HL-60 (cell line): ENCODE measurements around the gene TEDC1.

ENCODE experiments used
- DNase-seq, 2 experiments: peaks; one replicate each; pipeline ENCODE4 v3.0.0-alpha.2; 2010 to 2020; ENCODE audit warnings: low read depth in 1 of 2, low spot score in 1 of 2
- H3K27ac ChIP-seq: fragments of 250-450 bp; sonication (Bioruptor Pico); replicated peaks from 2 replicates; pipeline ENCODE4 v1.5.1; 2020; ENCODE audit warnings: mild to moderate bottlenecking, moderate library complexity
- H3K27me3 ChIP-seq: fragments of 250-450 bp; sonication (Bioruptor Pico); 2 replicates; pipeline ENCODE4 v1.5.1; 2021; ENCODE audit warnings: mild to moderate bottlenecking, moderate library complexity; ENCODE audit not compliant: insufficient read depth, poor library complexity, severe bottlenecking
- H3K4me3 ChIP-seq: replicated peaks from 2 replicates; pipeline ENCODE4 v1.5.1; 2011; ENCODE audit warnings: mild to moderate bottlenecking, control low read depth, low read length; ENCODE audit not compliant: insufficient read depth
- GABPA ChIP-seq: IDR thresholded peaks from 2 replicates; pipeline ENCODE4 v1.6.1; 2012; ENCODE audit warnings: low read depth
- POLR2AphosphoS5 ChIP-seq: IDR thresholded peaks from 2 replicates; pipeline ENCODE4 v1.6.1; 2012; ENCODE audit warnings: low read depth
- SPI1 ChIP-seq: IDR thresholded peaks from 2 replicates; pipeline ENCODE4 v1.6.1; 2012; ENCODE audit warnings: low read depth, mild to moderate bottlenecking, borderline replicate concordance
- TF ChIP-seq, protein P1 (sequence below): IDR thresholded peaks from 2 replicates; pipeline ENCODE4 v1.6.1; 2012; ENCODE audit warnings: low read depth; ENCODE audit not compliant: insufficient replicate concordance
- TF ChIP-seq, protein P2 (sequence below): IDR thresholded peaks from one replicate; pipeline ENCODE4 v1.5.1; 2011; ENCODE audit warnings: low read length, control low read depth, inconsistent platforms; ENCODE audit not compliant: insufficient read depth

Gene TEDC1

DNA sequence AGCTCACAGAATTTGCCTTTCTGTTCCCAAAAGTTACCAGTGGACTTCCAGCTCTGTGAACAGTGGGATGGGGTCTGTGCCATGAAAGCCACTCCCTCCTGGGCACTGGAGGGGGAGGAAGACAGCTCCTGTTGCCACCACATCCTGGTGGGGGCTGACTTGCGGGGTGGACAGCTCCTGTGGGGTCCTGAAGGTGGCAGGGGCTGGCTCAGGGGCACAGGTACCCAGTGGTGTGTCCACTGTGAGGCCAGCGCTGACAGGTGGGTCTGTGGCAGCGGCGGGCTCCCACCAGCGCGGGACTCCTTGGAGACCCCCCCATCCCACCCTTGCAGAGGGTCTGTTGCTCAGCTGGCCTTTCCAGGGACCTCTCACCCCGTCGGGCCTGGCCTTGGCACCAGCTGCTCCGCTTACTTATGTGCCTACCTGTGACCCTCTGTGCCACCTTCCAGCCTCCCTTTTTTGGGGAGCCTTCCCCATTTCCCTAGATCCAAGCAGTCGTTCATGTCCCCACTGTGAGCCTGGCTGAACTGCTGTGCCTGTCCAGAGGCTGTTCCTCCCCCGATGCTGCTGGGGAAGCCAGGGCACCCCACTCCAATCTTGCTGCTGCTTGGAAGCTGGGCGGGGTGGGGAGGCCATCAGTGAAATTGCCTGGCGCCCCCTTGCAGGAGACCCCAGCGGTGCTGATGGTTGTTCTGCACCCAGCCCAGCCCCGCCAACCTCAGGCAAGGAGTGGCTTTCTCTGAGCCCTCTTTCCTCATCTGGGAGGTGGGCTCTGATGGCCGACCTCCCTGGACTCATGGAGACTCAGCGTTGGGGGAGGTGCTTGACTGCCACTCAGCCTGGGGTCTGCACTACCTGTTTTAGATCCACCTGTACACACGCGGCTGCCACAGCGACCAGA lies 2.2 kb downstream of the TEDC1 start:
- TF ChIP-seq POLR2AphosphoS5 (no peak), SPI1 (no peak), GABPA (no peak)
- TF ChIP-seq, protein P1, sequence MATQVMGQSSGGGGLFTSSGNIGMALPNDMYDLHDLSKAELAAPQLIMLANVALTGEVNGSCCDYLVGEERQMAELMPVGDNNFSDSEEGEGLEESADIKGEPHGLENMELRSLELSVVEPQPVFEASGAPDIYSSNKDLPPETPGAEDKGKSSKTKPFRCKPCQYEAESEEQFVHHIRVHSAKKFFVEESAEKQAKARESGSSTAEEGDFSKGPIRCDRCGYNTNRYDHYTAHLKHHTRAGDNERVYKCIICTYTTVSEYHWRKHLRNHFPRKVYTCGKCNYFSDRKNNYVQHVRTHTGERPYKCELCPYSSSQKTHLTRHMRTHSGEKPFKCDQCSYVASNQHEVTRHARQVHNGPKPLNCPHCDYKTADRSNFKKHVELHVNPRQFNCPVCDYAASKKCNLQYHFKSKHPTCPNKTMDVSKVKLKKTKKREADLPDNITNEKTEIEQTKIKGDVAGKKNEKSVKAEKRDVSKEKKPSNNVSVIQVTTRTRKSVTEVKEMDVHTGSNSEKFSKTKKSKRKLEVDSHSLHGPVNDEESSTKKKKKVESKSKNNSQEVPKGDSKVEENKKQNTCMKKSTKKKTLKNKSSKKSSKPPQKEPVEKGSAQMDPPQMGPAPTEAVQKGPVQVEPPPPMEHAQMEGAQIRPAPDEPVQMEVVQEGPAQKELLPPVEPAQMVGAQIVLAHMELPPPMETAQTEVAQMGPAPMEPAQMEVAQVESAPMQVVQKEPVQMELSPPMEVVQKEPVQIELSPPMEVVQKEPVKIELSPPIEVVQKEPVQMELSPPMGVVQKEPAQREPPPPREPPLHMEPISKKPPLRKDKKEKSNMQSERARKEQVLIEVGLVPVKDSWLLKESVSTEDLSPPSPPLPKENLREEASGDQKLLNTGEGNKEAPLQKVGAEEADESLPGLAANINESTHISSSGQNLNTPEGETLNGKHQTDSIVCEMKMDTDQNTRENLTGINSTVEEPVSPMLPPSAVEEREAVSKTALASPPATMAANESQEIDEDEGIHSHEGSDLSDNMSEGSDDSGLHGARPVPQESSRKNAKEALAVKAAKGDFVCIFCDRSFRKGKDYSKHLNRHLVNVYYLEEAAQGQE: no peak
- TF ChIP-seq, protein P2, sequence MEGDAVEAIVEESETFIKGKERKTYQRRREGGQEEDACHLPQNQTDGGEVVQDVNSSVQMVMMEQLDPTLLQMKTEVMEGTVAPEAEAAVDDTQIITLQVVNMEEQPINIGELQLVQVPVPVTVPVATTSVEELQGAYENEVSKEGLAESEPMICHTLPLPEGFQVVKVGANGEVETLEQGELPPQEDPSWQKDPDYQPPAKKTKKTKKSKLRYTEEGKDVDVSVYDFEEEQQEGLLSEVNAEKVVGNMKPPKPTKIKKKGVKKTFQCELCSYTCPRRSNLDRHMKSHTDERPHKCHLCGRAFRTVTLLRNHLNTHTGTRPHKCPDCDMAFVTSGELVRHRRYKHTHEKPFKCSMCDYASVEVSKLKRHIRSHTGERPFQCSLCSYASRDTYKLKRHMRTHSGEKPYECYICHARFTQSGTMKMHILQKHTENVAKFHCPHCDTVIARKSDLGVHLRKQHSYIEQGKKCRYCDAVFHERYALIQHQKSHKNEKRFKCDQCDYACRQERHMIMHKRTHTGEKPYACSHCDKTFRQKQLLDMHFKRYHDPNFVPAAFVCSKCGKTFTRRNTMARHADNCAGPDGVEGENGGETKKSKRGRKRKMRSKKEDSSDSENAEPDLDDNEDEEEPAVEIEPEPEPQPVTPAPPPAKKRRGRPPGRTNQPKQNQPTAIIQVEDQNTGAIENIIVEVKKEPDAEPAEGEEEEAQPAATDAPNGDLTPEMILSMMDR: no peak
- no peak overlapping the region for H3K4me3 ChIP-seq

DNA sequence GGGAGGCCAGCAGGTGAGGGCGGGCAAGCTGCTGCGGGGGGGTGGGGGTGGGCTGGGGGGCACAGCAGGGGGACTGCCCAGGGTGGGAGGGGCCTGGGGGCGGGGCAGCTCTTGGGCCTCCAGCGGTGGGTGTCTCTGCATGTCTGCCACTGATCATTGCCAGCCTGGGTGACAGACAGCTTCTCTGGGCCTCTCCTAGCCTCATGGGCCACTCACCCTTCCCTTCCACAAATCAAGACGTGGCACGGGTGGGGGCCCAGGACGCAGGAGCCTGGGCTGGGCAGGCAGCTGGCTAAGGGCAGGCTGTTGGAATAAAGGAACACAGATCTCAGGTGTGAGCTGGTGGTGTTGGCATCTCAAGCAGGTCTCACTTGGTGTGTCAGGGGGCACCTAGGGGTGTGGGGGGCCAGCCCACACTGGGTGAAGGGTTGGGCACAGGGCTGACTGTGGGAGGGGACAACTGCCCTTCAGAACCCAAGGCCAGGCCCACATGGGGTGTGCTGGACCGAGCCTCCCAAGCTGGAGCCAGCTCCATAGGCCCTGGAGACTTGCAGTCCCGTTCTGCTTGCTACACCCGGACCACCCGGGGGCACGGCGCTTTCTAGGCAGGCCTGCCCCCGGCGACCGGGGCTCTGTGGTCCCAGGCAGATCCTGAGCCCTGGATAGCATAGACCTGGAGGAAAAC lies 3.0 kb downstream of the TEDC1 start:
- no peak for DNase-seq
- H3K27ac ChIP-seq: no peak overlapping the region
- no peak for TF ChIP-seq GABPA
- TF ChIP-seq, protein P1: no peak
- TF ChIP-seq SPI1: no peak
- TF ChIP-seq, protein P2: no peak
- no peaks in the 10 kb centered on the region for H3K27me3 ChIP-seq
- no peak overlapping the region for H3K4me3 ChIP-seq

More for the DNA sequence above, 2.2 kb downstream of the TEDC1 start:
- no peak overlapping the region for H3K27ac ChIP-seq
- H3K27me3 ChIP-seq: no peaks in the 10 kb centered on the region
- DNase-seq: no peak

DNA sequence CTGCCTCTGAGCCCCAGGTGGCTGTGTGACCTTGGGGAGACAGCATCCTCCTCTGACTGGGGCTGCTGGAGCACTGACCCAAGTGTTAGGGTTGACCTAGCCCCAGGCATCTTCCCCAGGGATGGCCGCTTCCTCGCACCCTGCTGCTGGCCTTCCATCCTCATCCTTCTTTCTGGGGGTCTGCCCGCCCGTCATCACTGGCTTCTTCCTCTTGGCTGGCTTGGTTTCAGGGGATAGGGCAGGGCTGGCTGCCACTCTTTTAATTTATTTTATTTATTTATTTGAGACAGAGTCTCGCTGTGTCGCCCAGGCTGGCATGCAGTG lies 3.5 kb downstream of the TEDC1 start:
- H3K27ac ChIP-seq: no peak overlapping the region
- DNase-seq: no peak
- TF ChIP-seq, protein P2: no peak
- no peak for TF ChIP-seq GABPA
- TF ChIP-seq, protein P1: no peak
- TF ChIP-seq SPI1: no peak
- no peak for TF ChIP-seq POLR2AphosphoS5

More for the DNA sequence above, 3.5 kb downstream of the TEDC1 start:
- Histone ChIP-seq H3K4me3 (no peak overlapping the region), H3K27me3 (no peaks in the 10 kb centered on the region)
